GM21515 (cell line): ENCODE data around the gene NRG3.

Source experiments
- ATAC-seq: cut with Tn5 transposase; IDR thresholded peaks from one replicate; pipeline ENCODE4 v1.9.1; 2021; ENCODE audit not compliant: unreplicated experiment

NRG3 gene

DNA sequence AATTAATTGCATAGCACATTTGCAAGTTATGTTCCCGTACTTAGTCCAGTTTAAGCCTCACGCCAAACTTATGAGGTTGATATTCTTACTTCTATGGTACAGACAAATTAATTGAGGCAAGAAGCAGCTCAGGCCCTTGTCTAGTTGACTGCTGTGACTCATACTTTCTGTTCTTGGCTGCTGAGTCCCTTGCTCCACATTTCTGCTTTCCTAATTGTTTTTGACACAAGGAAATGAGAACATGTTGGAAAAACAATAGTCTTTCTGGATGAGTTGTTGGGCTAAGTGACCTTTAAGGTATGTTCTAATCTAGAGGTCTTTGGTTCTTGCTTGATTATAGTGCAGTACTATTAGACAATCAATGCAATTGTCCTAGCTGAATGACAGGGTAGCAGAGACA lies 331.8 kb downstream of the NRG3 start:
- ATAC-seq: no peak

DNA sequence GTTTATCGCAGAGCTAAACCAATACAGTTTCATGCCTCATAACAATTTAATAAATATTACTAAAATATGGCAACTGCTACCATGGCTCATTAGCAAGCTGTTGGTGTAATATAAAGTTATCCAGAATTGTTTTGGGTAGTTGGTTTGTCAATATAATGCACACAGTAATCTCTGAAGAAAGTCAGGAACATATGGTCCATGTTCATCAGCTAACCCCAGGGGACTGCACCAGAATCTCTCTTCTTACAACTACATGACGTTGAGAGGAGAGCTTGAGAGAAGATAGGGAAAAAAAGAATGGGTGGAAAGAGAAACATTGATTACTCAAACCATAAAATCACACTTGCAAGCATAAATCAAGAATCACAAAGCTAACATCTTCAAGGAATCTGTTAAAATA lies 333.7 kb downstream of the NRG3 start:
- ATAC-seq: no peak

DNA sequence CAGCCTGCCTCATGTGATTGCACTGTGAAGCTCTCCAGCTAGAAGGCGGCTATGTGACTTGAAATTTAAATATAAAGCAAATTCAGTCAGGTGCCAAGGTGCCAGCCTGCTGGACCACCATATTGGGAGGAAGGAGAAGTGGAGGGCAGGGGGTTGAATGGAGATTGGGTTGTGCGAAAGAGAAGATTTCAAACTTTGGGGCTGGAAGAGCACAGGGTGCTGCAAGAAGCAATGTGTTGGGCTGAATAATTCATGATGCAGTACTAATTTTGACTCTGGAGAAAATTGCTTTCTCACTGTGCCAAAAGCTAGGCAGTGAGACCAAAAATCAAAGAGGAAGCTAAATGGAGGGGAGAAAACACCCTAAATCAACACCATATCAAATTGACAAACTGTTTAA lies 335.3 kb downstream of the NRG3 start:
- ATAC-seq: no peak

DNA sequence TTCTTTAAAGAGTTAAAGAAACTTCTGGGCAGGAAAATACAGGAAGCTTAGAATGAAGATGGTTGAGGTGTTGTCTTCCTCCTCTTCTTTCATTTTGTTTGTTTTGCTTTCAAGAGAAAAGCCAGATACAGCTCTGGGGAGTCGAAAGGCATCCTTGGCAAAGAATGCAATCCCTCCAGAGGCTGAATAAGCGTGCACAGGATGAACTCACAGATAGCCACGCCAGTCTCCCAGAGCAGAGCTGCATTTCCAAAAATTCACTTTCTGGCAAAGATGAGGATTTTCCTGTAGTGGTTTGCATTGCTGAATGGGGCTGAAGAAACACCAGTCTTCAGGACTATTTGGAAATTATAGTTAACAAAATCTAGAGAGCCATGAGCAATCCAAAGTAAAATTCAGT lies 336.4 kb downstream of the NRG3 start:
- no peak for ATAC-seq

DNA sequence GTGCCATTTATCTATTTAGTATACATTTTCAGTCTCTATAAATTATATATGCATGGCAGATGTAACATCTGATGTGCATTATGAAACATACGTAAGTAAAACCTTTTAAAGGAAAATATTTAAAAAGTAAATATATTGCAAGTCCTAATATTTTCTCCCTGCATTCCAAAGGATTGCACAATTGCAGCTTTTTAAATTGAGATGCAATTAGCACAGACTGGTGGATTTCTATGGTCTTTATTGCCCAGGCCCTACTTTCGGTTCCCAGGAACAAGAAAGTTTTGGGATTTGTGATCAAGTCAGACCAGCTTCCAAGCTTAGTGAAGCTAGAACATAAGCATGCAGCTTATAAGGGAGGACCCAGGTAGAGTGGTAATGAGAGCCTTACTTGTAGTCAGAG lies 337.8 kb downstream of the NRG3 start:
- ATAC-seq: no peak

DNA sequence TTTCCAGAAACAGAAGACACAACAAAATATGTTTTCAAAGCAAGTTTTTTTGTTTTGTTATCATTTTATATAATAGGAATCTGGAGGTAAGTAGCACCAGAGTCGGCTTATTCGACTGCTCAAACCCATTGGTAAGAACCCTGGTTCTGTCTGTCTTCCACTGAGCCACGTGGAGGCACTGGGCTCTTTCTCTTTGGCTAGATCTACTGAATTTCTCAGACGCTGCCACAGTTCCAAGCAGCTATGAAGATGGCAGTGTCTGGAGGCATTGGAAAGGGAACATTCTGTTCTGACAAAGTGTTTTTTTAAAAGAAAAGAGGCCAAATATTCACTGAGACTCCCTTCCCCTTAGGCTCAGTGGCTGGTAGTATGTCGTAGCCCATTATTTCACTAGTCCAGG lies 338.8 kb downstream of the NRG3 start:
- ATAC-seq: no peak

DNA sequence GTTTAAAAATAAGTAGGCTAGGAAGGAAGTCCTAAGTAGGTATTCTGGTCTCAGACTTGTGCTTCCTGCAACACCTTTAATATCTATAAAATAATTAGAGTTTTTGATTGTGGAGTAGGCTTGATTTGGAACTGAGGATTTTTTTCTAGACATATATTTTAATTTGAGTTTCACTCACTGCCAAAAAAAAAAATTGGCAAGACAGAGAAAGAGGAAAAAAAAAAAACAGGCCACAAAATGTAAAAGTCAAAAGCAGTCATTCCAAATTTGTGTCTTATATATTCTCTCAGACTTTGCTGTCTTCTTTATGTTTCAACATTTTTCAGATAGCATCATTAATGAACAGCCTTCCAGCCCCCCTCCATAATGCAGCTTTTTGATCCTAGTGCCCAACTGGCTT lies 346.1 kb downstream of the NRG3 start:
- no peak for ATAC-seq

DNA sequence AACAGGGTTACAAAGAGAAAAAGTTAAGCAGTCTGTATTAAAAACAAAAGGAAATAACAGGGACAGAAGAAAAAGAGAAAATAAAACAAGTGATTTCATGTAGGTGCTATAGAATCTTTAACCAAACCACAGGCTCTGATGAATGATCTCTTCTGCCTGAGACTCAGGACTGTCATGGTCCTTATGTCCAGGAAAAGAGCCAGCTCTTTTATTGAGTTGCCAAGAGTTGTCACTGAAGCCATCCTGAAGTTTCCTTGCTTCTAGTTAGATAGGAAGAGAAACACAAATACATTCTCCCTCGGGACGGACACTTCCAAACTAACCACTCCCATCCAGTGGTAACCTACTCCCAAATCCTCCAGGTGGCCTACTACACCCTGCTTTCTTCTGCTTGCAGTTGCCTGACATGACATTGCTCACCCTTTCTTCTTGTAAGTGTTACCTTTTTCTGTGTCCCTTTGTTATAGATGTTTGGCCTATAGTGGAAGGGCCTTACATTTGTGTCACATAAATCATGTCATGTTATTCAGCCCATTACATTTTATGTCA lies 346.7 kb downstream of the NRG3 start:
- ATAC-seq: no peak

DNA sequence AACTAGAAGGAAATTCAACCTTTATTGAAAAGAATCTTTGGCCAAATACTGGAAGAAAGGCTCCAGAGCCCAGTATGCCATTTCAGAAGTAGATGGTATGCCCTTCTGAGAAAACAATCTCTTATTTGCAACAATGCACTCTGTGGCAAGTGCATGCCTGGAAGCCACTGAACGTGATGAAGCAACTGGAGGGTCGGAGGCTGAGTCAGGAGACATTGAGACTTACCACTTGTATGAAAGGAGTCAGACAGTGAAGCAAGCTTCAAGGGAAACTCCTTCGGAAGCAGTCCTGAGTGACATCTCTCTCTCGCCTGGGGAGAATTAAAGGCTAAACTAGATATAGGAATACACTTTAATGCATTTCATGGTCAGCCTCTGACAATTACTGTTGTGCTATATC lies 353.7 kb downstream of the NRG3 start:
- no peak for ATAC-seq

DNA sequence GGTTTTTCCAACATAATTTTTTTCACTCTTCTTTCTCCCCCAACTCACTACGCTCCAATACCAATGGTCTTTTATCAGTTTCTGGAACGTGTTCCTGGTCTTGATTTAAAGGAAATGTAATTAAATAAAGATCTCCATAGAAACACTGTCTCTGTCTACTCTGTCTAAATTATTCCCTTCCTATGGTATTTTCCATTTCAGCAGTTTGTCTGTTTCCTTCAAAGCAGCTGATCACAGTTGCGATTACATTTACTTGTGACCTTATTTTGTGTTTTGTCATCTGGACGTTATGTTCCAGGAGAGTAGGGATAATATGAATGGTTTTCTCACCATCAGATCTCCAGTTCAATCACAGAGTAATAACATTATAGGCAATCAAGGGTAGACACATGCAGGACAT lies 359.2 kb downstream of the NRG3 start:
- no peak for ATAC-seq

DNA sequence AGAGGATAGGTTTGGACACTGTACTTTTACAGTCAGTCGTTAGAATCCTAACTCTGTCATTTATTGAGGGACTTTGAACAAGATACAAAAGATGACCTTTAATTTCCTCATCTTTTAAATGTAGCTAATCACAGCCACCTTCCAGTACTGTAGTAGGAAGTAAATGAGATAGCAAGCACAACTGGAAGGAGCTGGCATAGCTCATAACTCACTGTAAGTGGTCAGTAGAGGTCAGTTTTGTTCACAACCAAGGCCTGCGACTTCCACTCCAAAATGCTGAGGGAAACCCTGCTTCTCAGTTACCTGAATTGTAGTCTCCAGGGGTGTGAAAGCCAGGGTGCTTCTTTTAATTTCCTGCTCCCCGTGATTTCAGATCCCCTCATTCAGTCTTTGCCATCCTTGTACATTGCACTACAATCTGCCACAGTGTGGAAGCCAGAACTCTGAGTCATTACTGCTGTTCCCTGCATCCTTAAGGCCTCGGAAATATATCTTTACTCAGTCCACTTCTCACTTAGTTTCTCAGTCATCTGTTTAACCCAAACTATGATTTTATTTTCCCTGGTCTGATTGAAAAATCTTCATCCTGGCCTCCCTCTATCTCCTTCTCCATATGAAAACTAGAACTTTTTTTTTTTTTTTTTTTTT lies 361.2 kb downstream of the NRG3 start:
- ATAC-seq: no peak

DNA sequence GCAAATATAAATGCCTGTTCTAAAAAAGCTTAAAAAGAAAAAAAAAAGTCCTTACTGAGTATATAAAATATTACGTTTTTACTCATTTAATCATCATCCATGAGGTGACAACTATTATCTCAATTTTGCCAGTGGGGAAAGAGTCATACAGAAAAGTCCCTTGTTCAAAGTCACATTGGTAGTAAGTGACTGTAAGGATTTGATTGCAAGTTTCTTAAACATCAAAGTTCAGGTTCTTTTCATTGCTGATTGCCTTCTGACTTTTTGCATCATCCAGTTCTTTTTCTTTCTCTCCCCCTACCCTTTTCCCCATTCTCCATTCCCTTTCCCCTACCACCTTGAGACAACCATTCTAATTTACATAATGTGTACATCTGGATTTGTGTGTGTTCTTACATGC lies 363.3 kb downstream of the NRG3 start:
- no peak for ATAC-seq

DNA sequence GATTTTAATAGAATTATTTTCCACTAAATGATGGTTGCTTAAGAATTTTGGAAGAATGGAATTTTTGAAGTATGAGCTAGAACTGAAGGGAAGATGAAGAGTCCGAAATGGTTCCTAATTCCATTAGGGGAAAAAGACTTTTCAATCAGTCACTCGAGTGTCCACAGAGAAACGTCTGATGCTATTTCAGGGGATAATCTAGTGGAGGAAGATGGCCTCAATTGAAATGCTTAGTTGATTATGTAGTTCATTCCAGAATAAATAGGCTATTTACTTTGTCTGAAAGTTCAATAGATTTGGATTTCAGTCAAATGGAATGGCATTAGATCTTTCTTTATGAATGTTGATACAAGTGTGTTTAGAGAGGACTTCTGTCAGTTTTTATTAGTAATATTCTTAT lies 365.4 kb downstream of the NRG3 start:
- no peak for ATAC-seq

DNA sequence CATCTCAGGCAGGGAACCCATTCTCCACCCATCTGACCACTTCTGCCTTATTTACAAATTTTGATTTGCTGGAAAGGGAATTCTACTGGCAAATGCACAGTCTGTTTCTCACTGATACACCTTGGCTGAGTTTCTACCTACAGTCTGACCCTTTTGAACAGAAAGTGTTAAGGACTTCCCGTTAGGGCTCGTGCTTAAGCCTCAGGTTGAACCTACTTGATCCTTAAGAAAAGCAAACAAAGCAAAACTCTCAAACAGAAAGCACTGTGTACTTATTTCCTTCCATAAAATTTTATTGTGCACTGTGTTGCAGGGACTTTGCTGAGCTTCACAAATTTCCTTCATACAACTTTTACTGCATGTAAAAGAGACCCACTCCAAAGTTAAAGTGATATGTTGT lies 367.8 kb downstream of the NRG3 start:
- no peak for ATAC-seq

DNA sequence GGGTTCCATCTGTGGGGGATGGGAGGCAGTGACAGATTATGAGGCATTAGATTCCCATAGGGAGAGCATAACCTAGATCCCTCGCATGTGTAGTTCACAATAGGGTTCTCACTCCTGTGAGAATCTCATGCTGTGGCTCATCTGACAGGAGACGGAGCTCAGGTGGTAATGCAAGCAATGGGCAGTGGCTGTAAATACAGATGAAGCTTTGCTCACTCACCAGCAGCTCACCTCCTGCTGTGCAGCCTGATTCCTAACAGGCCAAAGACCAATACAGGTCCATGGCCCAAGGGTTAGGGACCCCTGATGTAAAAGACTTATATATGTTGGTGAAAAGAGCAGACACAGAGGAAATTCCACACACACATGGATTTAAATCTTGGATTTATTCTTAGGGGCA lies 370.2 kb downstream of the NRG3 start:
- no peak for ATAC-seq

DNA sequence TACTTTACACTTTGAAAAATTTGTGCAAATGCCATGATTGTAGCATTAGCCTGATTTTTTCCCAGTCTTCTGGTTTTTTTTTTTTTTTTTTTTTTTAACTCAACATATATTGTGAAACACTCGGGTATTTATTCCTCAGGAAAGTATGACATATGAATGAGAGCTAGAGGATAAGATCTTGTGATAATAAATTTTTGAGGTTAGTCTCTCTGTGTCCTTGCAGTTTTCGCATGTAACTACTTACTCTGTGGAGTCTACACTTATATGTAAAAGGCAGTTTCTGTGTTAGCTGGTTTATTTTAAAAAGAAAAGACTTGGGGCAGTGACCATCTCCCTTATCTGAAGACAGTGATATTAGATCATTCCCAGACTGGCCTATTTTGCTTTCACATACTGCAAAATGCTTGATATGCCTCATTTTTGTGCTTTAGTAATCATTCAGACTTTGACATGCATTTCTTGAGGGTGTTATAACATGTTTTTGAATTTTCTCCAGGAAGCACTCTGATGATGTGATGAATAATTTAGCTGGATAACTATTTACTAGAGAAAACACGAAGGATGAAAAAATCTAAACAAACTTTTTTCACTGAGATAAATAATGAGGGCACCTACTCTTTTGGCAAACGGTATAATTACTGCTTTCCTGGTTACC lies 371.0 kb downstream of the NRG3 start:
- ATAC-seq: no peak

DNA sequence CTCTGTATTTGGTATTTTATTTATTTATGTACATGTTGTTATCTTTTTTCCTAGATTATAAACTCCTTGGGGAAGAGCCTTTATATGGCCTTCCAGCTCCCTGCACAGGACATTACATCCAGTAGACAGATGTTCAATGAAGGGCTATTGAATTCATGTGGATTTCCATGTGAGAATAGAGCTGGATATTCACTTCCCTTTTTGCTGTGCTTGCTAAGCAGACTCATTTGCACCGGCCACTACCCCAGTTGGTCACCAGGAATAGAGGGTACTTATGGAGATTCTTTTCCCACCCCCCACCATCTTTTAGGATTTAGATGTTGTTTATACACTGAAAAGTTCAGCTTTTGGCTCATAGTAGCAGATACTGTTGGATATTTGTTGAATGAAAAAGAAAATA lies 374.1 kb downstream of the NRG3 start:
- no peak for ATAC-seq

DNA sequence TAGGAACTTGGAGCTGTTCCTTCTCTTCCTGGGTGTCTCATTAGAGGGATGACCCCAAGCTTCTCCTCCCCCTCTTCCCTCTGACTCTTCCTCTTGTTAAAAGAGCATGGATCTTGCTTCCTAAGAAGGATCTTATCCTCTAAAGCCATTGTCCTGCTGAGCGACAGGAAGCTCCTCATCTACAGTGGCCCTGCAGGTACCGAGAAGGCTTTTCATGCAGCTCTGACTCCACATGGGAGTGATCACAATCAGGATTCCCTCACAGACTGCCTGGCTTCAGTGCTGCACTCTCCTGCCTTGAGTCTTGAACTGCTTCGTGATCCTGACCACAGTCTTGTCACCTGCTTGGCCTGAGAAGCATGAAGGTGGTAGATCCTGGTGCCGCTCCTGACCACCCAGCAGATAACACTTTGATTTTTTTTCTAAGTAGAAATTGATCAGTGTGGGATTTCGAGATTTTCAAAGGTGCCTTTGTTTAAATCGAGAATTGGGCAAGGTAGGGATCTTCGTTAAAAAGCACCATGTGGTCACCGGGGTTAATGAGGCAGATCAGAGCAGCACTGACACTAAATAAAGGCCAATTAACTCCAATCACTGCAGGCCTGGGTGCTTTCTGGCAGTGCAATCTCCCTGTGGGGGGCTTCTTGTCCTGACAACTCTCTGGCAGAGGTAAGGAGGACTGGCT lies 376.4 kb downstream of the NRG3 start:
- no peak for ATAC-seq

DNA sequence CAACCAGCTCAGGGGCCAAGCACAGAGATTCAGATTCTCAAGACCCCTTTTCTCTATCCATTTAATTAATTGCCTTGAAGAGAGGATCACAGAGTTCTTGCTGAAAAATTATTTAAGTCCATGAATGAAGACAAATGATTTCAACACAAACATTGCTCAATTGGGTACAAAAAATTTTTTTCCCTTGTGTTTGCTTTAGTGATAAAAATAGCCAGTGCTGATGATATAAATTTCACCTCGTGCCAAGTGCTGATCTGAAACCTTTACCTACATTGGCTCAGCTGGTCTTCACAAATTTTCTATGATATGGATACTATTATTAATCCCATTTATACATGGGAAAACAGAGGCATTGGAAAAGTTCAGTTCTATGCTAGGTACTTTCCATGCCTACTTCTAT lies 377.1 kb downstream of the NRG3 start:
- no peak for ATAC-seq

DNA sequence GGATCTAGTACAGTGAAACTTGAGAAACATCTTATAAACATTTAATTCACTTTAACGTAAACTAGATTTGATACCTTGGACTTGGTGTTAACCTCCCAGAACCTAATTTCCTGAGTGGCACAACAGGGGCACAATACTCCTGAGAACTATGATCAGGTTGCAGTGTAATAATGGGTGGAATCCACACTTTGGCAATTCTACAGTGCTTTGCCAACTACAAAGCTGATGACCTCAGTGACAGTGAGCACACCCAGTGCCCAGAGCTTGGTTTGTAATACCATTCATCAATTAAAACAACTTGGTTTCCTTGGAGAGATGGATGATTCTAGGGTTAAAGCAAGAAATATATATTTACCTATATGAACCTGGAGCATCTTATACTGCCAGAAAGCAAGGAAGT lies 379.2 kb downstream of the NRG3 start:
- no peak for ATAC-seq

DNA sequence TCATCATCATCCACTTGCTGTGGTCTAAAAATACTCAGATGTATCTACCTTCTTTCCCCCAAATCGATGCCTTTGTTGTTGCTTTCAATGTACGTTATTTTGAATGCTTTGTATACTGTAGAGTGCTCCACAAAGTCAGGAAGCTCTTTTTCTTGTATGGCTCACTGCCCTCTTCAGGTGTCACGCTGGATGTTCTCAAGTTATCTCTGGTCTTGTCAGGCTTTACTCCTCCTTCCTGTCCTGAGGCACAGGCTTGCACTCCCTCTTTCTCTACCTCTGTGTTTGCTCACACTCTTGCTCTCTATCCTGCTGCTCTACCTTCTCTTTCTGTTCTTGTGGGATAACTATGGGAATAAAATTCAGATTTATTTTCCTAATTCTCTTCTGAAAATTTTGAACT lies 381.3 kb downstream of the NRG3 start:
- ATAC-seq: no peak

DNA sequence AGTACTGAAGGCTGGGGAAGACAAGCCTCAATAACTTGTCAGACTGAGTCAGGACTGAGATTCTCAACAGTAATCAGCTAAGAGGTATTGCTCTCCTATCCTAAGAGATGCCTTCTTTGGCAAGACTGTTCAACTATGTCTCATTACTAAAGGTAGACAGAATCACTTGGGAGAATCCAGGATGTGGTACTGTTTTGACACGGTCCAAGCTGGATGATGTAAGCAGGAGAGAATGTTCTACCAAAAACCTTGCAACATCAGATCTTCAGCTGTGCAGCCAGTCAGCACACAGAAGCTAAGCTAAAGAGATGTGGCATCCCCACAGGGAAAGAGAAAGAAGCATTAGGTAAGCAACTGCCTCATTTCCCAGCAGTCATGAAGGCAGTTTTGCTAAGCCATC lies 391.4 kb downstream of the NRG3 start:
- no peak for ATAC-seq
